HG03460 (cell line): ENCODE measurements around the gene SHB.
"Not testable (repeated sequence)": the region's sequence is repeated elsewhere in the genome, so short reads cannot be mapped to it uniquely, and the experiment has no call there.

Source experiments
- ATAC-seq: cut with Tn5 transposase; IDR thresholded peaks from one replicate; pipeline ENCODE4 v1.9.1; 2021; ENCODE audit not compliant: unreplicated experiment

Gene SHB

GRCh38 chr9:38064842-38065368, 4.1 kb downstream of the SHB start:
- no peak for ATAC-seq

GRCh38 chr9:38063363-38063707, 5.7 kb downstream of the SHB start:
- no peak for ATAC-seq

- no peak for ATAC-seq
These were observed 6.3 kb downstream of the SHB start for GRCh38 chr9:38062498-38063362.

GRCh38 chr9:38062106-38062497, 6.9 kb downstream of the SHB start:
- ATAC-seq: no peak

- ATAC-seq: peak; percentile 55
These were observed 7.6 kb downstream of the SHB start for GRCh38 chr9:38061326-38061977.

- no peak for ATAC-seq
These were observed 8.3 kb downstream of the SHB start for GRCh38 chr9:38060681-38061080.

- no peak for ATAC-seq
These were observed 9.6 kb downstream of the SHB start for GRCh38 chr9:38059233-38059936.

- no peak for ATAC-seq
These were observed 10.4 kb downstream of the SHB start for GRCh38 chr9:38058452-38059232.

GRCh38 chr9:38057416-38058195, 11.4 kb downstream of the SHB start:
- ATAC-seq: no peak

- ATAC-seq: no peak
These were observed 14.4 kb downstream of the SHB start for GRCh38 chr9:38054653-38055052.

GRCh38 chr9:38053697-38054461, 15.1 kb downstream of the SHB start:
- ATAC-seq: no peak

GRCh38 chr9:38051780-38052546, 17.1 kb downstream of the SHB start:
- no peak for ATAC-seq

- ATAC-seq: no peak
These were observed 20.6 kb downstream of the SHB start for GRCh38 chr9:38048316-38048969.

GRCh38 chr9:38047301-38048251, 21.5 kb downstream of the SHB start:
- ATAC-seq: no peak

GRCh38 chr9:38046661-38047300, 22.2 kb downstream of the SHB start:
- ATAC-seq: no peak

- not testable (repeated sequence) for ATAC-seq
These were observed 23.1 kb downstream of the SHB start for GRCh38 chr9:38045939-38046338.

- ATAC-seq: no peak
These were observed 24.3 kb downstream of the SHB start for GRCh38 chr9:38044706-38045105.
